Testis (tissue), 2 donors: ENCODE data around the gene N4BP3.

ENCODE experiments used
- CTCF ChIP-seq, 3 experiments: fragments of 450-650 bp in 2 of 3; fragments of 200-600 bp in 1 of 3; sonication (generic) in 1 of 3; IDR thresholded peaks; one replicate each; pipeline ENCODE4 v1.5.1; 2016 to 2019; ENCODE audit warnings: antibody characterized with exemption in 3 of 3, mild to moderate bottlenecking in 2 of 3, moderate library complexity in 1 of 3
- POLR2A ChIP-seq: fragments of 450-650 bp; IDR thresholded peaks from one replicate; pipeline ENCODE4 v1.6.1; 2017; ENCODE audit warnings: antibody characterized with exemption, mild to moderate bottlenecking, moderate library complexity

- TF ChIP-seq CTCF (IDR thresholded peaks at IDR 0.05), result no peak
- TF ChIP-seq POLR2A, result no peak
Observed at GRCh38 chr5:178160176-178160575, 46.8 kb downstream of the N4BP3 start.
